HEK293 (cell line): ENCODE data around the gene SFXN1.
A peak's percentile ranks its signal among the peaks of the same experiment; 100 is the strongest.
"Not testable (repeated sequence)": the region's sequence is repeated elsewhere in the genome, so short reads cannot be mapped to it uniquely, and the experiment has no call there.

Source experiments
- CTCF ChIA-PET: fragments of 350-600 bp; formaldehyde crosslinking; extraction: SDS; loops from one replicate; lab custom pipeline; 2021; ENCODE audit warnings: antibody characterized with exemption; lab: Yijun Ruan, JAX
- POLR2A ChIA-PET: fragments of 300-600 bp; formaldehyde crosslinking; extraction: SDS; loops from one replicate; lab custom pipeline; 2020; ENCODE audit warnings: antibody characterized with exemption, inconsistent platforms; lab: Yijun Ruan, JAX
- H3K27ac ChIP-seq: fragments of 200-500 bp; sonication (Bioruptor generic); 2 replicates; pipeline ENCODE4 v1.5.1; 2014; ENCODE audit warnings: low read depth, low read length, control low read depth, inconsistent platforms; ENCODE audit errors: extremely low read depth
- H3K36me3 ChIP-seq, 2 experiments: fragments of 200-500 bp in 1 of 2; sonication (Bioruptor generic) in 1 of 2; 1 replicate in 1 of 2; 2 replicates in 1 of 2; pipeline ENCODE4 v1.5.1; 2014 to 2017; ENCODE audit warnings: inconsistent platforms in 2 of 2, low read length in 2 of 2; ENCODE audit not compliant: control insufficient read depth in 2 of 2, insufficient read depth in 1 of 2
- H3K4me1 ChIP-seq: fragments of 200-500 bp; sonication (Bioruptor generic); 2 replicates; pipeline ENCODE4 v1.5.1; 2014; ENCODE audit warnings: mild to moderate bottlenecking, low read length, inconsistent platforms; ENCODE audit not compliant: control insufficient read depth, insufficient read depth
- H3K4me3 ChIP-seq: 2 replicates; pipeline ENCODE4 v1.5.1; 2011; ENCODE audit warnings: low read depth, mild to moderate bottlenecking, control low read depth, low read length, moderate library complexity
- H3K9me3 ChIP-seq: fragments of 200-500 bp; sonication (Bioruptor generic); 2 replicates; pipeline ENCODE4 v1.5.1; 2014; ENCODE audit warnings: low read depth, low read length, inconsistent platforms; ENCODE audit not compliant: control insufficient read depth, insufficient read depth
- GFI1B ChIP-seq: fragments of 450-650 bp; formaldehyde crosslinking; IDR thresholded peaks from 2 replicates; pipeline ENCODE4 v1.5.1; 2016; ENCODE audit warnings: missing biosample characterization, missing genetic modification characterization
- GLI2 ChIP-seq: fragments of 450-650 bp; formaldehyde crosslinking; IDR thresholded peaks from 2 replicates; pipeline ENCODE4; 2017; ENCODE audit warnings: missing biosample characterization, missing genetic modification characterization, low read depth, borderline replicate concordance
- KLF8 ChIP-seq: fragments of 450-650 bp; formaldehyde crosslinking; IDR thresholded peaks from 2 replicates; pipeline ENCODE4 v1.5.1; 2016; ENCODE audit warnings: missing biosample characterization, missing genetic modification characterization
- MZF1 ChIP-seq: fragments of 450-650 bp; formaldehyde crosslinking; IDR thresholded peaks from 2 replicates; pipeline ENCODE4 v1.5.1; 2017; ENCODE audit warnings: missing biosample characterization, missing genetic modification characterization, borderline replicate concordance
- ZBTB7A ChIP-seq: fragments of 450-650 bp; formaldehyde crosslinking; IDR thresholded peaks from 2 replicates; pipeline ENCODE4 v1.5.1; 2016; ENCODE audit warnings: low read depth, missing biosample characterization, missing genetic modification characterization
- ZBTB8A ChIP-seq: fragments of 450-650 bp; formaldehyde crosslinking; IDR thresholded peaks from 2 replicates; pipeline ENCODE4 v1.5.1; 2016; ENCODE audit warnings: missing biosample characterization, missing genetic modification characterization
- ZNF184 ChIP-seq: fragments of 450-650 bp; IDR thresholded peaks from 2 replicates; pipeline ENCODE4 v1.5.1; 2018; ENCODE audit warnings: missing biosample characterization, mild to moderate bottlenecking, missing genetic modification characterization
- ZNF19 ChIP-seq: fragments of 450-650 bp; formaldehyde crosslinking; IDR thresholded peaks from 2 replicates; pipeline ENCODE4; 2016; ENCODE audit warnings: missing biosample characterization, missing genetic modification characterization, low read depth
- ZNF311 ChIP-seq: fragments of 450-650 bp; formaldehyde crosslinking; IDR thresholded peaks from 2 replicates; pipeline ENCODE4 v1.5.1; 2017; ENCODE audit warnings: missing biosample characterization, missing genetic modification characterization, borderline replicate concordance
- ZNF335 ChIP-seq: fragments of 450-650 bp; formaldehyde crosslinking; conservative IDR thresholded peaks from 2 replicates; pipeline ENCODE4 v1.5.1; 2016; ENCODE audit warnings: missing biosample characterization, missing genetic modification characterization
- ZNF501 ChIP-seq: fragments of 450-650 bp; formaldehyde crosslinking; IDR thresholded peaks from 2 replicates; pipeline ENCODE4 v1.5.1; 2016; ENCODE audit warnings: missing biosample characterization, missing genetic modification characterization
- ZNF514 ChIP-seq: fragments of 450-650 bp; formaldehyde crosslinking; IDR thresholded peaks from 2 replicates; pipeline ENCODE4 v1.5.1; 2016; ENCODE audit warnings: missing biosample characterization, missing genetic modification characterization
- ZNF561 ChIP-seq: fragments of 450-650 bp; IDR thresholded peaks from 2 replicates; pipeline ENCODE4 v1.5.1; 2018; ENCODE audit warnings: missing biosample characterization, missing genetic modification characterization, borderline replicate concordance
- ZNF660 ChIP-seq: fragments of 450-650 bp; IDR thresholded peaks from 2 replicates; pipeline ENCODE4 v1.5.1; 2018; ENCODE audit warnings: missing biosample characterization, mild to moderate bottlenecking, missing genetic modification characterization
- ZNF664 ChIP-seq: fragments of 450-650 bp; formaldehyde crosslinking; IDR thresholded peaks from 2 replicates; pipeline ENCODE4 v1.5.1; 2016; ENCODE audit warnings: missing biosample characterization, missing genetic modification characterization
- TF ChIP-seq, protein P1 (sequence below): fragments of 450-650 bp; formaldehyde crosslinking; IDR thresholded peaks from 2 replicates; pipeline ENCODE4 v1.5.1; 2016; ENCODE audit warnings: missing biosample characterization, missing genetic modification characterization
- TF ChIP-seq, protein P2 (sequence below): fragments of 450-650 bp; formaldehyde crosslinking; optimal IDR thresholded peaks from 2 replicates; pipeline ENCODE3; 2016; ENCODE audit warnings: missing biosample characterization, mild to moderate bottlenecking, missing genetic modification characterization
- TF ChIP-seq, protein P3 (sequence below): fragments of 450-650 bp; formaldehyde crosslinking; IDR thresholded peaks from 2 replicates; pipeline ENCODE4 v1.5.1; 2016; ENCODE audit warnings: missing biosample characterization, missing genetic modification characterization
- TF ChIP-seq, protein P4 (sequence below): fragments of 450-650 bp; formaldehyde crosslinking; IDR thresholded peaks from 2 replicates; pipeline ENCODE4 v1.5.1; 2016; ENCODE audit warnings: missing biosample characterization, missing genetic modification characterization
- TF ChIP-seq, protein P5 (sequence below): fragments of 450-650 bp; formaldehyde crosslinking; IDR thresholded peaks from 2 replicates; pipeline ENCODE4 v1.5.1; 2016; ENCODE audit warnings: missing biosample characterization, missing genetic modification characterization

SFXN1 gene

DNA sequence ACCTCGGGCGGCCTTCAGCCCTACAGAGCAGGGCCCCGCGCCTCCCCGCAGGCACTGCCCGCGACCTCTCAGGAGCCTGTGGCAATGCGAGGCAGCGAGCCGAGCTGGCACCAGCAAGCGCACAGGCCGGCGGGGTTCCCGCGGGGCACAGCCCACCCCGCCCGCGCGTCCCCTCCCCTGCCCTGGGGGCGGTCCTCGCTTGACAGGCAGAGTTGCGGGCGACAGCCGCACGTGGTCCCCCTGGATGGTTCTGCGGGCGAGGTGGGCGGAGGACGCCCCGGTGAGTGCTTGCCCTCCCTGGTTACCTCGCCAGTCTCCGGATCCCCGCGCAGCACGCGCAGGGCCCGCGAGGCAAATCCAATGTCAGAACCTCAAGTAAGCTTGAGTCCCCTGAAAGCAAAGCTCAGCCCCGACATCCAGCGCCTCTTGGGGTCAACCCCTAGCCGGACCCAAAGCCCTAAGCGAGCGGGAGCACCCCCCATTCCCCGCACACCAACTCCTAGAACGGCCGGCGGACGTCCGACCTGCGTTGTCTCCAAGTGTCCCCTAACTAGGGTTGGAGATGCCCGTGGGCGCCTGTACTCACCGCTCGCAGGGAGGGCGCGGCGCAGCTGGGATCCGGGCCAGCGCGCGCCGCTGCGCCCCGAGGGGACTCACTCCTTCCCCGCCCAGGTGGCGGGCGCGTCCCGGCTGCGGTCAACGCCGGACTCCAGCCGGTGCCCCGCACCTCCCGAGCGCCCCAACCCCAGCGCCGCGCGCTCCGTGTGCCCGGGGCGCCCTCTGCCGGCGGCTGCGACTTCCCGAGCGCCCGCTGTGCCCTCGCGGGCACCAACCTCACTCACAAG lies 34.1 kb upstream of the SFXN1 start, which contains the start of gene DRD1 (continued):
- TF ChIP-seq, protein P1, sequence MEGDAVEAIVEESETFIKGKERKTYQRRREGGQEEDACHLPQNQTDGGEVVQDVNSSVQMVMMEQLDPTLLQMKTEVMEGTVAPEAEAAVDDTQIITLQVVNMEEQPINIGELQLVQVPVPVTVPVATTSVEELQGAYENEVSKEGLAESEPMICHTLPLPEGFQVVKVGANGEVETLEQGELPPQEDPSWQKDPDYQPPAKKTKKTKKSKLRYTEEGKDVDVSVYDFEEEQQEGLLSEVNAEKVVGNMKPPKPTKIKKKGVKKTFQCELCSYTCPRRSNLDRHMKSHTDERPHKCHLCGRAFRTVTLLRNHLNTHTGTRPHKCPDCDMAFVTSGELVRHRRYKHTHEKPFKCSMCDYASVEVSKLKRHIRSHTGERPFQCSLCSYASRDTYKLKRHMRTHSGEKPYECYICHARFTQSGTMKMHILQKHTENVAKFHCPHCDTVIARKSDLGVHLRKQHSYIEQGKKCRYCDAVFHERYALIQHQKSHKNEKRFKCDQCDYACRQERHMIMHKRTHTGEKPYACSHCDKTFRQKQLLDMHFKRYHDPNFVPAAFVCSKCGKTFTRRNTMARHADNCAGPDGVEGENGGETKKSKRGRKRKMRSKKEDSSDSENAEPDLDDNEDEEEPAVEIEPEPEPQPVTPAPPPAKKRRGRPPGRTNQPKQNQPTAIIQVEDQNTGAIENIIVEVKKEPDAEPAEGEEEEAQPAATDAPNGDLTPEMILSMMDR (tag by site-specific recombination), result peak; percentile 50; the same call in 1 of the 2 replicates
- TF ChIP-seq GFI1B (tag by site-specific recombination) (no peak), ZNF184 (tag by site-specific recombination) (0 out of 2 replicates have a peak, but pooled peaks have one; percentile 30), ZNF660 (tag by site-specific recombination) (peak; percentile 65; the same call in 1 of the 2 replicates), ZNF501 (tag by site-specific recombination) (no peak), ZNF664 (tag by site-specific recombination) (no peak), ZNF561 (peak; percentile 57; the same call in 1 of the 2 replicates), ZBTB8A (tag by site-specific recombination) (peak; percentile 75; the same call in 1 of the 2 replicates)
- TF ChIP-seq, protein P2, sequence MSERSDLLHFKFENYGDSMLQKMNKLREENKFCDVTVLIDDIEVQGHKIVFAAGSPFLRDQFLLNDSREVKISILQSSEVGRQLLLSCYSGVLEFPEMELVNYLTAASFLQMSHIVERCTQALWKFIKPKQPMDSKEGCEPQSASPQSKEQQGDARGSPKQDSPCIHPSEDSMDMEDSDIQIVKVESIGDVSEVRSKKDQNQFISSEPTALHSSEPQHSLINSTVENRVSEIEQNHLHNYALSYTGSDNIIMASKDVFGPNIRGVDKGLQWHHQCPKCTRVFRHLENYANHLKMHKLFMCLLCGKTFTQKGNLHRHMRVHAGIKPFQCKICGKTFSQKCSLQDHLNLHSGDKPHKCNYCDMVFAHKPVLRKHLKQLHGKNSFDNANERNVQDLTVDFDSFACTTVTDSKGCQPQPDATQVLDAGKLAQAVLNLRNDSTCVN, result peak; percentile 48
- TF ChIP-seq, protein P3, sequence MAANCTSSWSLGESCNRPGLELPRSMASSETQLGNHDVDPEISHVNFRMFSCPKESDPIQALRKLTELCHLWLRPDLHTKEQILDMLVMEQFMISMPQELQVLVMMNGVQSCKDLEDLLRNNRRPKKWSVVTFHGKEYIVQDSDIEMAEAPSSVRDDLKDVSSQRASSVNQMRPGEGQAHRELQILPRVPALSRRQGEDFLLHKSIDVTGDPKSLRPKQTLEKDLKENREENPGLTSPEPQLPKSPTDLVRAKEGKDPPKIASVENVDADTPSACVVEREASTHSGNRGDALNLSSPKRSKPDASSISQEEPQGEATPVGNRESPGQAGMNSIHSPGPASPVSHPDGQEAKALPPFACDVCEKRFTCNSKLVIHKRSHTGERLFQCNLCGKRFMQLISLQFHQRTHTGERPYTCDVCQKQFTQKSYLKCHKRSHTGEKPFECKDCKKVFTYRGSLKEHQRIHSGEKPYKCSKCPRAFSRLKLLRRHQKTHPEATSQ (tag by site-specific recombination), result no peak
- TF ChIP-seq, protein P4, sequence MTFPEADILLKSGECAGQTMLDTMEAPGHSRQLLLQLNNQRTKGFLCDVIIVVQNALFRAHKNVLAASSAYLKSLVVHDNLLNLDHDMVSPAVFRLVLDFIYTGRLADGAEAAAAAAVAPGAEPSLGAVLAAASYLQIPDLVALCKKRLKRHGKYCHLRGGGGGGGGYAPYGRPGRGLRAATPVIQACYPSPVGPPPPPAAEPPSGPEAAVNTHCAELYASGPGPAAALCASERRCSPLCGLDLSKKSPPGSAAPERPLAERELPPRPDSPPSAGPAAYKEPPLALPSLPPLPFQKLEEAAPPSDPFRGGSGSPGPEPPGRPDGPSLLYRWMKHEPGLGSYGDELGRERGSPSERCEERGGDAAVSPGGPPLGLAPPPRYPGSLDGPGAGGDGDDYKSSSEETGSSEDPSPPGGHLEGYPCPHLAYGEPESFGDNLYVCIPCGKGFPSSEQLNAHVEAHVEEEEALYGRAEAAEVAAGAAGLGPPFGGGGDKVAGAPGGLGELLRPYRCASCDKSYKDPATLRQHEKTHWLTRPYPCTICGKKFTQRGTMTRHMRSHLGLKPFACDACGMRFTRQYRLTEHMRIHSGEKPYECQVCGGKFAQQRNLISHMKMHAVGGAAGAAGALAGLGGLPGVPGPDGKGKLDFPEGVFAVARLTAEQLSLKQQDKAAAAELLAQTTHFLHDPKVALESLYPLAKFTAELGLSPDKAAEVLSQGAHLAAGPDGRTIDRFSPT (tag by site-specific recombination), result peak; percentile 69; the same call in 1 of the 2 replicates

DNA sequence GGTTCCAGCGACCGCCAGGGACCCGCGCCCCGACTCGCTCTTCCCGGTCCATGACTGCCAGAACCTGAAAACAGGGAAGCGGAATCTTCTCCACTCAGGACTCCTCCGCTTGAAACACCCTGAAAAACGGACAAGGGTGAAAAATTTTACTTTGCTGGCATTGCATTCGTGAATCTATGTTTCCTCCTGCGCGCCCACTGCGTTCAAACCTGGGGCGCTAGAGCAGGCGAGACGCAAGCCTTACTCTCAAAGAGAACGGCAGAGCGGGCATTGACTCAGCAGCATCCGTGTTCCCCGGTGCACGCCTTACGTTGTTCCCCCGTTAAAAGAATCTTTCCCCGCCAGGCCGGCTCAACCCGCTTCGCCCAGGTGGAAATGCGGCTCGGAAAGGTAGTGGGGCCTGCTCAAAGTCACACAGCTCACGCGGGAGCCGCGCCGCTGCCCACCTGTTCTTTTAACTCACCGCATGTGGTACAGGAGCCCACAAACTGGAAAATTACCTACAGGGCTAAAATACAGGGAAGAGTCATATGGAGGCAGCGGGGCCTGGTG lies 33.4 kb upstream of the SFXN1 start:
- no peak overlapping the region; the same call in 1 of the 2 replicates for H3K27ac ChIP-seq
- ChIA-PET CTCF (interaction anchor here (0.8 to 4.7 kb wide), 10 partner anchors 10 to 624 kb away, joined by 3 to 19 read pairs (median 3); no protein-coding TSS in a partner anchor), POLR2A (interaction anchor here (0.9 kb wide), 1 partner anchor 10 kb away, joined by 3 read pairs; no protein-coding TSS in a partner anchor)
- no peaks in the 10 kb centered on the region for H3K36me3 ChIP-seq
- TF ChIP-seq, protein P1 (tag by site-specific recombination), result peak; percentile 3; the same call in 1 of the 2 replicates
- TF ChIP-seq ZNF561 (no peak), ZNF311 (no peak), KLF8 (tag by site-specific recombination) (no peak), ZNF514 (tag by site-specific recombination) (no peak), ZNF335 (0 out of 2 replicates have a peak, but pooled peaks have one; percentile 18), ZBTB7A (no peak), GLI2 (tag by site-specific recombination) (no peak), MZF1 (tag by site-specific recombination) (no peak), ZNF19 (tag by site-specific recombination) (no peak)
- TF ChIP-seq, protein P5, sequence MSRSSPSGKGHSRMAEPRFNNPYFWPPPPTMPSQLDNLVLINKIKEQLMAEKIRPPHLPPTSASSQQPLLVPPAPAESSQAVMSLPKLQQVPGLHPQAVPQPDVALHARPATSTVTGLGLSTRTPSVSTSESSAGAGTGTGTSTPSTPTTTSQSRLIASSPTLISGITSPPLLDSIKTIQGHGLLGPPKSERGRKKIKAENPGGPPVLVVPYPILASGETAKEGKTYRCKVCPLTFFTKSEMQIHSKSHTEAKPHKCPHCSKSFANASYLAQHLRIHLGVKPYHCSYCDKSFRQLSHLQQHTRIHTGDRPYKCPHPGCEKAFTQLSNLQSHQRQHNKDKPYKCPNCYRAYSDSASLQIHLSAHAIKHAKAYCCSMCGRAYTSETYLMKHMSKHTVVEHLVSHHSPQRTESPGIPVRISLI (tag by site-specific recombination), result no peak
- H3K9me3 ChIP-seq, result no peaks in the 10 kb centered on the region
- no peaks in the 10 kb centered on the region for H3K4me1 ChIP-seq
- H3K4me3 ChIP-seq, result no peak overlapping the region; the same call in 1 of the 2 replicates

DNA sequence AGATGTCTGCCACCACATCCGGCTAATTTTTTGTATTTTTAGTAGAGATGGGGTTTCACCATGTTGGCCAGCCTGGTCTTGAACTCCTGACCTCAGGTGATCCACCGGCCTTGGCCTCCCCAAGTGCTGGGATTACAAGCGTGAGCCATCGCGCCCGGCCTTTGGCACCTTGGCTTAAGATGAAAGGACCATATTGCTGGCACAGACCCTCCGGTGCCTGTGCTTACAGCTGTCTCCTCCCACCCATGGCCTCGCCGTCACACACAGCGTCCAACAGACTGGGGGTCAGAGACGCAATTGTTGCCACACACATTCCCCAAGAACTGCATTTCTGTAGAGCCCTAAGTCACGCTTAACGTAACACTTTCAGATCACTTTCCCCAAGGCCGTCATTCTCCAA lies 32.0 kb upstream of the SFXN1 start:
- H3K36me3 ChIP-seq, H3K27ac ChIP-seq, H3K4me1 ChIP-seq, H3K9me3 ChIP-seq, H3K4me3 ChIP-seq, POLR2A ChIA-PET: not testable (repeated sequence)
- CTCF ChIA-PET, result interaction anchor here (3.1 to 4.7 kb wide), 2 partner anchors 12 to 18 kb away, joined by 18 to 19 read pairs; no protein-coding TSS in a partner anchor
